ENCODE measurements around the gene GNL3.

GNL3 gene

DNA sequence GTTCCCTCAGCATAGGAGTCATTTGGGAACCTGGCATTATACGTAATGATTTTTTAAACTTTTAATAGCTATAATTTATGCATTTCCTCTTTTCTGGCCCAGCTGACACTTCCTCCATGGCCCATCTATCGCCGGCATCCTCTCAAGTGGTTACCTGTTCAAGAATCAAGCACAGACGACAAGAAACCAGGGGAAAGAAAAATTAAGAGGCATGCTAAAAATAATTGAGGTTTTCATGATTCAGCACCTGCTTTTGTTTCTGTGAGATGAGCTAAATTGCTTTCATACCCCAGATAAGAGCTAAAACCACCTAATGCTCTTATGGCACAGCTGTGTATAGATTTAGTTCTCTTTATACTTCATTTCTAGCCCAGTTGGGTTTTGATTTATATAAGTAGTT is 21.8 kb downstream of the GNL3 start:
- DNase-seq (ENCODE audit: extremely low read depth, low read depth), result no peak
- TF ChIP-seq, protein P1, sequence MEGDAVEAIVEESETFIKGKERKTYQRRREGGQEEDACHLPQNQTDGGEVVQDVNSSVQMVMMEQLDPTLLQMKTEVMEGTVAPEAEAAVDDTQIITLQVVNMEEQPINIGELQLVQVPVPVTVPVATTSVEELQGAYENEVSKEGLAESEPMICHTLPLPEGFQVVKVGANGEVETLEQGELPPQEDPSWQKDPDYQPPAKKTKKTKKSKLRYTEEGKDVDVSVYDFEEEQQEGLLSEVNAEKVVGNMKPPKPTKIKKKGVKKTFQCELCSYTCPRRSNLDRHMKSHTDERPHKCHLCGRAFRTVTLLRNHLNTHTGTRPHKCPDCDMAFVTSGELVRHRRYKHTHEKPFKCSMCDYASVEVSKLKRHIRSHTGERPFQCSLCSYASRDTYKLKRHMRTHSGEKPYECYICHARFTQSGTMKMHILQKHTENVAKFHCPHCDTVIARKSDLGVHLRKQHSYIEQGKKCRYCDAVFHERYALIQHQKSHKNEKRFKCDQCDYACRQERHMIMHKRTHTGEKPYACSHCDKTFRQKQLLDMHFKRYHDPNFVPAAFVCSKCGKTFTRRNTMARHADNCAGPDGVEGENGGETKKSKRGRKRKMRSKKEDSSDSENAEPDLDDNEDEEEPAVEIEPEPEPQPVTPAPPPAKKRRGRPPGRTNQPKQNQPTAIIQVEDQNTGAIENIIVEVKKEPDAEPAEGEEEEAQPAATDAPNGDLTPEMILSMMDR (IDR thresholded peaks at IDR 0.05; ENCODE audit: low read depth, low read length), result no peak

DNA sequence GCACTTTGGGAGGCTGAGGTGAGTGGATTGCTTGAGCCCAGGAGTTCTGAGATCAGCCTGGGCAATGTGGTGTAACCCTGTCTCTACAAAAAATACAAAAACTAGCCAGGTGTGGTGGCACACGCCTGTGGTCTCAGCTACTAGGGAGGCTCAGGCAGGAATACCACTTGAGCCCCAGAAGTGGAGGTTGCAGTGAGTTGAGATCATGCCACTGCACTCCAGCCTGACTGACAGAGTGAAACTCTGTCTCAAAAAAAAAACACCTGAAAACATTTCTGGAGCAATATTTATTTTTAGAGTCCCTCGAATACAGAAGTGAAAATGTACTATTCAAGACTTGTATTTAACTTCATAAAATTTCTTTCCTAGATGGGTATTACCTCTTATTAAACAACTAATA is 24.7 kb downstream of the GNL3 start:
- no peak for DNase-seq (ENCODE audit: extremely low read depth, low read depth)
- TF ChIP-seq, protein P1 (IDR thresholded peaks at IDR 0.05; ENCODE audit: low read depth, low read length), result no peak

DNA sequence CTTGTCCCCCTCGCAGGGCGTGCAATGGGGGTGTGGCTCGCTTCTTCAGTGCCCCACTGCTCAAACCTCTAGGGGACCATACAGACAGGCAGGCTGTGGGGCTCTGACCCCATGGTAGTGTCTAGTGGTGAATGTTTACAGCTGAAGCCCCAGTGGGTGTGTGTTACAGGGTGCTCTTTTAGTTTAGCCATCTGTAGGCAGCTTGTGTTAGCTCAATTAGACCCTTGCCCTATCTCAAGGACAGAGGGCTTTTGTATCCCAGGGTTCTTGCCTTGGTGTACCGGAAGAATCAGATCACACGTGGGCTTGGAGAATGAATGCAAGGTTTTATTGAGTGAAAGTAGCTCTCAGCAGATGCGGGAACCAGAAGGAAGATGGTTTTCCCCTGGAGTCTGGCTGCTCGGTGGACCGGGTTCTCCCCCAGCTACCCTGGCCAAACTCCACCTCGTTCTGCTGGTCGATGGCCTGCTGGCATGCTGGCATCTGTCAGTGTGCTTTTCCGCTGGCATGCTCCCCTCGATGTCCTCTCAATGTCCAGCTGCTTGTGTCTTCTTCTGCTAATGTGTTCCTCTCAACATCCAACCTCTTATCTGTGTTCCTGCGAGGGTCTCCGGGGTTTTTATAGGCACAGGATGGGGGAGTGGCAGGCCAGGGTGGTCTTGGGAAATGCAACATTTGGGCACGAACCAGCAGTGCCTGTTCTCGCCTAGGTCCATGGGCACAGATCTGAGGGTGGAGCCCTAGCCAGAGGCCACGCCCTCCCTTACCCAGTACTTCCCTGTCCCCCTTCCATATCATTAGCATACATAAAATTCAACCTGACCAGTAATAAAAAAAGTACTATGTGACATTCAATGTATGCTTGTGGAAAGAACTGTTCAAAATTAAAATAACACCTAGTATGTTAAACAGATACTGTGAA is 26.7 kb downstream of the GNL3 start:
- TF ChIP-seq, protein P1 (IDR thresholded peaks at IDR 0.05; ENCODE audit: low read depth, low read length), result no peak
- DNase-seq (ENCODE audit: extremely low read depth, low read depth), result no peak

DNA sequence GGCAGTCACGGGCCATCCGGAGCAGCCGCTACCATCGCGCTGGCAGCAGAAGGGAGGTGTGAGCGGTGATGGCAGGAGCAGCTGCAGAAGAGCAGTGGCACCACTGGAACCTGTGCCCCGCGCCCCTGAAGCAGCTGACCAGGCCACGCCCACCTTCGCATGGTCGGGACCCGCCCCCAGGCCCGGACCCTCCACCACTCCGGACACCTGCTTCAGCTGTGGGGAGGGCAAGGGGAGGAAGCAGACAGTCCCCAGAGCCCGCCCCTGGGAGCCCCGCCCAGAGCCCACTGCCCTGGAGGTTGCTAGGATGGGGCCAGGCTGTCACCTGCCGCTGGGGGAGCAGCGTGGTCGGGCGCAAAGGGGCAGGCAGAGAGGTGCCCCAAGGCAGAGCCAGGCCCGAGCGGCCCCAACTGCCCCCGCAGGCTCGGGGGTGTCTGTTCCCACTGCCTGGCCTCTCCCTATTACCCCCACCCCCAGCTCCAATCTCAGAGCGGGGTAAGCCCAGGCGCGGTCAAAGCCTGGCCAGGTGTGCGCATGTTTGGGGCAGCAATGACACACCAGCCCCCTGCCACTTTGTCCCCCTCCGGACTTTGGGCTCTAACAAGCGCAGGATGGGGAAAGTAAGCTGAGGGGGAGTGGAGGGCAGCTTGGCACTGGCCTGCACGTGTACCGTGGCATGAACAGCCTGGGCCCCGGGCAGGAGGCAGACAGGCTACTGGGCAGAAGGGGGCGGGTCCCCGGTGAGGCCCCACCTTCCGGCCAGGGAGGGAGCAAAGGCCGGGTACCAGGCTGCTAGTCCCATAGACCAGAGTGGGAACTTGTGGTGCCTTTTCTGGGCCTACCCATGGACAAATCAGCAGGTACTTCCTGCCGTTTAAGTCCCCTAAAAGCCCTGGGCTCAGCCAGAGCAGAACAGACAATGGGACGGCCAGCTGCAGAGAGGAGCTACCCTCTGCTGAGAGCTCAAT is 28.8 kb downstream of the GNL3 start:
- TF ChIP-seq, protein P1 (IDR thresholded peaks at IDR 0.05; ENCODE audit: low read depth, low read length), result no peak
- no peak for DNase-seq (ENCODE audit: extremely low read depth, low read depth)

DNA sequence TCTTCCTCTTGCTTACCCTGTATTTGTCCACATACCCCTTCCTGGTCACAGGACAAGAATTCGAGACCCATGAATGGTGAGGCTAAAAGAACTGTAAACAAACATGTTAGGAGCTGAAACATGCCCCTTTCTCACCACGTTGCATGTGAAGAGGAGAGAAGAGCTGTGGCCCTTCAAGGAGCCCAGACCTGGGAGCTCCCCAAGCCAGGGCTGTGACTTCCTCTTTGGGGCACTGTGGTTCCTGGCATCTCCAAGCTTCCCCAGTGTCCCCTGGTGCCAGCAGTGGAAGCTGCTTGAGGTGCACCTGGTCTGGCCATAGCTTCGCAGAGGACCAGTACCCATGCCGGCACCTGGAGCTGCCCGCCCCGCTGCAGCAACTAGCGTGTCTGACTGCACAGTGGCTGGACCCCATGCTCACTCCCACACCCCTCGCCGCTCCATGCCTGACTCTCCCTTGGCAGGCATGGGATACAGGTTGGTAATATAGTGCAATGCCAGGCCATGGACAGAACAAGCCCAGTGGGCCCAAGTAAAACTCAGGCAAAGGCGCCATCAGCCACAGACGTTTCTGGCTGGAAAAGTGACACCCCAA is 30.0 kb downstream of the GNL3 start:
- no peak for DNase-seq (ENCODE audit: extremely low read depth, low read depth)
- TF ChIP-seq, protein P1 (IDR thresholded peaks at IDR 0.05; ENCODE audit: low read depth, low read length), result no peak

DNA sequence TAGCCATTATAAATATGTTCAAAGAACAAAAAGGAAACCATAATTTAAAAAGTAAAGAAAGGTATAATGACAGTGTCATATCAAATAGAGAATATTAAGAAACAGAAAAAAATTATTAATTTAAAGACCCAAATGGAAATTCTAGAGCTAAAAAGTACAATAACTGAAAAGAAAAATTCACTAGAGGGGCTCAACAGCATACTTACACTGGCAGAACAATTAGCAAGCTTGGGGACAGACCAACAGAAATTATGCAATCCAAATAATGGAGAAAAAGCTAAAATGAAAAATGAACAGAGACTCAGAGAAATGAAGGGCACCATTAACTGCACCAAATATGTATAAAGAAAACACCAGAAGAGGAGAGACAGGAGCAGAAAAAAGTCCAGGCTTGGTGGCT is 33.8 kb downstream of the GNL3 start:
- DNase-seq (ENCODE audit: extremely low read depth, low read depth), result no peak

More for the DNA sequence above, 33.8 kb downstream of the GNL3 start:
- TF ChIP-seq, protein P1 (IDR thresholded peaks at IDR 0.05; ENCODE audit: low read depth, low read length), result no peak

Measured in AG09319 (cell line).